Measurements from ENCODE around the gene PSMD13. TPM values are rescaled to one million over a fixed set of nuclear protein-coding genes. Genes with fewer than 3 reads are reported as not detected.
A peak's percentile ranks its signal among the peaks of the same experiment; 100 is the strongest.

The PSMD13 gene
- total and polyA plus RNA-seq, 2 of the 13 experiments (the other 11 are each of a cell fraction or from before 2014, with no cell fraction given) = 83.0 to 117 TPM

DNA sequence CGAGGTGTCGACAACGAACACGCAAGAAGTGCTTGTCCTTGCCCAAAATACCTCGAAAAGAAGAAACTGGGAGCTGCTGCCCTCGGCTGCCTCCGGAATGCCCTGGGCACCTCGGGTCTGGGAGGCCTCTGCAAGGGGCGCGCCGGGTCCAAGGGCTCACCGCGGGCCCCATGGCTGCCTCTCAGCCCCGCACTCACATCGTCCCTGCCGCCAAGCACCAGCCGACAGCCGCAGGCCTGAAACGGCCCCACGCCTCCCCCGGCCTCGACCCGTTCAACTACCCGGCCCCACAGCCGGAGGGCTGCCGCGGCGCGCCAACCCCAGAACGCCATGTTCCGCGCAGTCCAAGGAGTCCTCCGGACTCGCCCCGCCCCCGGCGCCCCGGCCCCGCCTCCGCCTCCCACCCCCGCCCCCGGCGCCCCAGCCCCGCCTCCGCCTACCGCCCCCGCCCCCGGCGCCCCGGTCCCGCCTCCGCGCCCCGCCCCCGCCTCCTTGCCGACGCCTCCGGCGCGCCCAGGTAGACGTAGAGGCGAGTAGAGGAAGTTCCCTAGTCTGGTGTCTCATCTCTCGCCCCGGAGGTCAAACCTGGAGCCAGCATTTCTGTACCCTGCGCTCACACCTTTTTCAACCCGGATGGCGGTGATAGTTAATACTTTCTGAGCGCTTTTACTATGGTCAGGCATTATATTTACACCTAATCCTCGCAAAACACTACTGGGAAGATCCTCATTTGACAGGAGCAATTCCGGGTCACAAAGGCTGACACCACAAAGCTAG lies 591 bp upstream of the PSMD13 start, which contains the start of gene SIRT3 (continued):
- TF ChIP-seq, protein P1, sequence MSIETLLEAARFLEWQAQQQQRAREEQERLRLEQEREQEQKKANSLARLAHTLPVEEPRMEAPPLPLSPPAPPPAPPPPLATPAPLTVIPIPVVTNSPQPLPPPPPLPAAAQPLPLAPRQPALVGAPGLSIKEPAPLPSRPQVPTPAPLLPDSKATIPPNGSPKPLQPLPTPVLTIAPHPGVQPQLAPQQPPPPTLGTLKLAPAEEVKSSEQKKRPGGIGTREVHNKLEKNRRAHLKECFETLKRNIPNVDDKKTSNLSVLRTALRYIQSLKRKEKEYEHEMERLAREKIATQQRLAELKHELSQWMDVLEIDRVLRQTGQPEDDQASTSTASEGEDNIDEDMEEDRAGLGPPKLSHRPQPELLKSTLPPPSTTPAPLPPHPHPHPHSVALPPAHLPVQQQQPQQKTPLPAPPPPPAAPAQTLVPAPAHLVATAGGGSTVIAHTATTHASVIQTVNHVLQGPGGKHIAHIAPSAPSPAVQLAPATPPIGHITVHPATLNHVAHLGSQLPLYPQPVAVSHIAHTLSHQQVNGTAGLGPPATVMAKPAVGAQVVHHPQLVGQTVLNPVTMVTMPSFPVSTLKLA (IDR thresholded peaks at IDR 0.05) = no peak
- TF ChIP-seq NRL (CRISPR knock-in tag; IDR thresholded peaks at IDR 0.05; ENCODE audit: borderline replicate concordance) (no peak), JUNB (CRISPR knock-in tag; IDR thresholded peaks at IDR 0.05; ENCODE audit: borderline replicate concordance) (no peak), NR3C1 (CRISPR knock-in tag; IDR thresholded peaks at IDR 0.05) (no peak), ZNF333 (CRISPR knock-in tag; IDR thresholded peaks at IDR 0.05; ENCODE audit: borderline replicate concordance) (no peak), MAFG (CRISPR knock-in tag; IDR thresholded peaks at IDR 0.05) (no peak), CREM (IDR thresholded peaks at IDR 0.05) (0 out of 2 replicates have a peak, but pooled peaks have one; percentile 33), CREM (CRISPR knock-in tag; IDR thresholded peaks at IDR 0.05) (no peak), FLYWCH1 (CRISPR knock-in tag; IDR thresholded peaks at IDR 0.05) (no peak), ZMYM3 (CRISPR knock-in tag; IDR thresholded peaks at IDR 0.05) (no peak), CBX5 (CRISPR knock-in tag; IDR thresholded peaks at IDR 0.05; ENCODE audit: borderline replicate concordance) (no peak; the same call in 1 of the 2 replicates), CCDC6 (CRISPR knock-in tag; IDR thresholded peaks at IDR 0.05) (no peak), FOXP1 (IDR thresholded peaks at IDR 0.05) (no peak), FOXP1 (CRISPR knock-in tag; IDR thresholded peaks at IDR 0.05) (no peak), CHD2 (IDR thresholded peaks at IDR 0.05; ENCODE audit: low read depth, low read length) (no peak)
- TF ChIP-seq, protein P2, sequence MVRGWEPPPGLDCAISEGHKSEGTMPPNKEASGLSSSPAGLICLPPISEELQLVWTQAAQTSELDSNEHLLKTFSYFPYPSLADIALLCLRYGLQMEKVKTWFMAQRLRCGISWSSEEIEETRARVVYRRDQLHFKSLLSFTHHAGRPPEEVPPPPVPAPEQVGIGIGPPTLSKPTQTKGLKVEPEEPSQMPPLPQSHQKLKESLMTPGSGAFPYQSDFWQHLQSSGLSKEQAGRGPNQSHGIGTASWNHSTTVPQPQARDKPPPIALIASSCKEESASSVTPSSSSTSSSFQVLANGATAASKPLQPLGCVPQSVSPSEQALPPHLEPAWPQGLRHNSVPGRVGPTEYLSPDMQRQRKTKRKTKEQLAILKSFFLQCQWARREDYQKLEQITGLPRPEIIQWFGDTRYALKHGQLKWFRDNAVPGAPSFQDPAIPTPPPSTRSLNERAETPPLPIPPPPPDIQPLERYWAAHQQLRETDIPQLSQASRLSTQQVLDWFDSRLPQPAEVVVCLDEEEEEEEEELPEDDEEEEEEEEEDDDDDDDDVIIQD (CRISPR knock-in tag; IDR thresholded peaks at IDR 0.05; ENCODE audit: low read depth) = no peak
- TF ChIP-seq, protein P3, sequence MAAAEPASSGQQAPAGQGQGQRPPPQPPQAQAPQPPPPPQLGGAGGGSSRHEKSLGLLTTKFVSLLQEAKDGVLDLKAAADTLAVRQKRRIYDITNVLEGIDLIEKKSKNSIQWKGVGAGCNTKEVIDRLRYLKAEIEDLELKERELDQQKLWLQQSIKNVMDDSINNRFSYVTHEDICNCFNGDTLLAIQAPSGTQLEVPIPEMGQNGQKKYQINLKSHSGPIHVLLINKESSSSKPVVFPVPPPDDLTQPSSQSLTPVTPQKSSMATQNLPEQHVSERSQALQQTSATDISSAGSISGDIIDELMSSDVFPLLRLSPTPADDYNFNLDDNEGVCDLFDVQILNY (CRISPR knock-in tag; conservative IDR thresholded peaks at IDR 0.05) = no peak
- TF ChIP-seq, protein P4, sequence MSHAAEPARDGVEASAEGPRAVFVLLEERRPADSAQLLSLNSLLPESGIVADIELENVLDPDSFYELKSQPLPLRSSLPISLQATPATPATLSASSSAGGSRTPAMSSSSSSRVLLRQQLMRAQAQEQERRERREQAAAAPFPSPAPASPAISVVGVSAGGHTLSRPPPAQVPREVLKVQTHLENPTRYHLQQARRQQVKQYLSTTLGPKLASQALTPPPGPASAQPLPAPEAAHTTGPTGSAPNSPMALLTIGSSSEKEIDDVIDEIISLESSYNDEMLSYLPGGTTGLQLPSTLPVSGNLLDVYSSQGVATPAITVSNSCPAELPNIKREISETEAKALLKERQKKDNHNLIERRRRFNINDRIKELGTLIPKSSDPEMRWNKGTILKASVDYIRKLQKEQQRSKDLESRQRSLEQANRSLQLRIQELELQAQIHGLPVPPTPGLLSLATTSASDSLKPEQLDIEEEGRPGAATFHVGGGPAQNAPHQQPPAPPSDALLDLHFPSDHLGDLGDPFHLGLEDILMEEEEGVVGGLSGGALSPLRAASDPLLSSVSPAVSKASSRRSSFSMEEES (CRISPR knock-in tag; IDR thresholded peaks at IDR 0.05) = no peak
- TF ChIP-seq, protein P5, sequence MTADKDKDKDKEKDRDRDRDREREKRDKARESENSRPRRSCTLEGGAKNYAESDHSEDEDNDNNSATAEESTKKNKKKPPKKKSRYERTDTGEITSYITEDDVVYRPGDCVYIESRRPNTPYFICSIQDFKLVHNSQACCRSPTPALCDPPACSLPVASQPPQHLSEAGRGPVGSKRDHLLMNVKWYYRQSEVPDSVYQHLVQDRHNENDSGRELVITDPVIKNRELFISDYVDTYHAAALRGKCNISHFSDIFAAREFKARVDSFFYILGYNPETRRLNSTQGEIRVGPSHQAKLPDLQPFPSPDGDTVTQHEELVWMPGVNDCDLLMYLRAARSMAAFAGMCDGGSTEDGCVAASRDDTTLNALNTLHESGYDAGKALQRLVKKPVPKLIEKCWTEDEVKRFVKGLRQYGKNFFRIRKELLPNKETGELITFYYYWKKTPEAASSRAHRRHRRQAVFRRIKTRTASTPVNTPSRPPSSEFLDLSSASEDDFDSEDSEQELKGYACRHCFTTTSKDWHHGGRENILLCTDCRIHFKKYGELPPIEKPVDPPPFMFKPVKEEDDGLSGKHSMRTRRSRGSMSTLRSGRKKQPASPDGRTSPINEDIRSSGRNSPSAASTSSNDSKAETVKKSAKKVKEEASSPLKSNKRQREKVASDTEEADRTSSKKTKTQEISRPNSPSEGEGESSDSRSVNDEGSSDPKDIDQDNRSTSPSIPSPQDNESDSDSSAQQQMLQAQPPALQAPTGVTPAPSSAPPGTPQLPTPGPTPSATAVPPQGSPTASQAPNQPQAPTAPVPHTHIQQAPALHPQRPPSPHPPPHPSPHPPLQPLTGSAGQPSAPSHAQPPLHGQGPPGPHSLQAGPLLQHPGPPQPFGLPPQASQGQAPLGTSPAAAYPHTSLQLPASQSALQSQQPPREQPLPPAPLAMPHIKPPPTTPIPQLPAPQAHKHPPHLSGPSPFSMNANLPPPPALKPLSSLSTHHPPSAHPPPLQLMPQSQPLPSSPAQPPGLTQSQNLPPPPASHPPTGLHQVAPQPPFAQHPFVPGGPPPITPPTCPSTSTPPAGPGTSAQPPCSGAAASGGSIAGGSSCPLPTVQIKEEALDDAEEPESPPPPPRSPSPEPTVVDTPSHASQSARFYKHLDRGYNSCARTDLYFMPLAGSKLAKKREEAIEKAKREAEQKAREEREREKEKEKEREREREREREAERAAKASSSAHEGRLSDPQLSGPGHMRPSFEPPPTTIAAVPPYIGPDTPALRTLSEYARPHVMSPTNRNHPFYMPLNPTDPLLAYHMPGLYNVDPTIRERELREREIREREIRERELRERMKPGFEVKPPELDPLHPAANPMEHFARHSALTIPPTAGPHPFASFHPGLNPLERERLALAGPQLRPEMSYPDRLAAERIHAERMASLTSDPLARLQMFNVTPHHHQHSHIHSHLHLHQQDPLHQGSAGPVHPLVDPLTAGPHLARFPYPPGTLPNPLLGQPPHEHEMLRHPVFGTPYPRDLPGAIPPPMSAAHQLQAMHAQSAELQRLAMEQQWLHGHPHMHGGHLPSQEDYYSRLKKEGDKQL (CRISPR knock-in tag; IDR thresholded peaks at IDR 0.05; ENCODE audit: low read depth) = no peak

Measured in HepG2 (cell line).